ENCODE measurements around the gene NDUFV3.
"Not testable (repeated sequence)": the region's sequence is repeated elsewhere in the genome, so short reads cannot be mapped to it uniquely, and the experiment has no call there.

Gene NDUFV3

GRCh38 chr21:42937034-42937940 lies 44.2 kb downstream of the NDUFV3 start:
- not testable (repeated sequence) for DNase-seq

GRCh38 chr21:42937960-42938605 lies 45.0 kb downstream of the NDUFV3 start:
- DNase-seq: no peak

GRCh38 chr21:42938606-42938995 lies 45.5 kb downstream of the NDUFV3 start:
- DNase-seq: not testable (repeated sequence)

- DNase-seq: no peak
Observed at GRCh38 chr21:42939582-42940413, 46.7 kb downstream of the NDUFV3 start.

- no peak for DNase-seq
Observed at GRCh38 chr21:42941696-42942085, 48.6 kb downstream of the NDUFV3 start.

GRCh38 chr21:42942244-42942643 lies 49.1 kb downstream of the NDUFV3 start:
- no peak for DNase-seq

- DNase-seq: peak in 1 of 2 donors; percentile 13
Observed at GRCh38 chr21:42949094-42949755, 56.1 kb downstream of the NDUFV3 start.

- DNase-seq: not testable (repeated sequence)
Observed at GRCh38 chr21:42951193-42951592, 58.1 kb downstream of the NDUFV3 start.

- no peak for DNase-seq
Observed at GRCh38 chr21:42956824-42957630, 63.9 kb downstream of the NDUFV3 start.

GRCh38 chr21:42958122-42958521 lies 65.0 kb downstream of the NDUFV3 start:
- not testable (repeated sequence) for DNase-seq

- no peak for DNase-seq
Observed at GRCh38 chr21:42959728-42960127, 66.6 kb downstream of the NDUFV3 start.

- no peak for DNase-seq
Observed at GRCh38 chr21:42962380-42963007, 69.4 kb downstream of the NDUFV3 start.
